PC-3 (cell line): ENCODE results near the gene MAF.

Source experiments
- EZH2 ChIP-seq: fragments of 300-600 bp; sonication (generic); IDR thresholded peaks from one replicate; pipeline ENCODE4 v1.6.1; 2017; ENCODE audit warnings: antibody characterized with exemption, mild to moderate bottlenecking, low read length; ENCODE audit not compliant: unreplicated experiment
- EZH2phosphoT487 ChIP-seq: fragments of 300-600 bp; sonication (generic); IDR thresholded peaks from 2 replicates; pipeline ENCODE4 v1.6.1; 2018; ENCODE audit warnings: mild to moderate bottlenecking, antibody characterized with exemption, low read length, borderline replicate concordance
- TF ChIP-seq, protein P1 (sequence below): fragments of 300-600 bp; sonication (generic); conservative IDR thresholded peaks from 2 replicates; pipeline ENCODE4 v1.5.1; 2017; ENCODE audit warnings: antibody characterized with exemption, low read depth, mild to moderate bottlenecking, low read length

DNA sequence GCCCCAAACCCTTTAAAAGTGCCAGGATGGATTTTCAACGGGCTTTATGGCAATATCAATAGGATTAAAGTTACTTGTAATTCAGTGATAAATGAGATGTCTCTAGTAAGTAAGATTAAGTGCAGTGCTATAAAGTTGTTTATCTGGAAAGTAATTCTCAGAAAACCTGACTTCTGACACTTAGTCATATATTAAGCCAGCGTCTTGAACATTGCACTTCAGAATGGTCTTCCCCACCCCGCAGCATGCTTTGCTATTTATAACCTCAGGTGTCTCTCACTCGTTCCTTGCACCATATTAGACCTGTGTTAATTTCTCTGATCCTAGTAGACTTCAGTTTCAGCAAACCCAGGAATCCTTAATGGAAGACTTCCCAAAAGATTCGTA, 2.1 kb upstream of the MAF start:
- TF ChIP-seq, protein P1, sequence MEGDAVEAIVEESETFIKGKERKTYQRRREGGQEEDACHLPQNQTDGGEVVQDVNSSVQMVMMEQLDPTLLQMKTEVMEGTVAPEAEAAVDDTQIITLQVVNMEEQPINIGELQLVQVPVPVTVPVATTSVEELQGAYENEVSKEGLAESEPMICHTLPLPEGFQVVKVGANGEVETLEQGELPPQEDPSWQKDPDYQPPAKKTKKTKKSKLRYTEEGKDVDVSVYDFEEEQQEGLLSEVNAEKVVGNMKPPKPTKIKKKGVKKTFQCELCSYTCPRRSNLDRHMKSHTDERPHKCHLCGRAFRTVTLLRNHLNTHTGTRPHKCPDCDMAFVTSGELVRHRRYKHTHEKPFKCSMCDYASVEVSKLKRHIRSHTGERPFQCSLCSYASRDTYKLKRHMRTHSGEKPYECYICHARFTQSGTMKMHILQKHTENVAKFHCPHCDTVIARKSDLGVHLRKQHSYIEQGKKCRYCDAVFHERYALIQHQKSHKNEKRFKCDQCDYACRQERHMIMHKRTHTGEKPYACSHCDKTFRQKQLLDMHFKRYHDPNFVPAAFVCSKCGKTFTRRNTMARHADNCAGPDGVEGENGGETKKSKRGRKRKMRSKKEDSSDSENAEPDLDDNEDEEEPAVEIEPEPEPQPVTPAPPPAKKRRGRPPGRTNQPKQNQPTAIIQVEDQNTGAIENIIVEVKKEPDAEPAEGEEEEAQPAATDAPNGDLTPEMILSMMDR: no peak
- TF ChIP-seq EZH2phosphoT487 (no peak), EZH2 (no peak)
